Measurements from ENCODE around the gene ASIC4. TPM values are rescaled to one million over a fixed set of nuclear protein-coding genes. Genes with fewer than 3 reads are reported as not detected.

Gene ASIC4
- polyA plus RNA-seq, 3 donors, result not detected

- H3K27me3 ChIP-seq (ENCODE audit: control insufficient read depth in 2 of 2, insufficient read depth in 2 of 2, low read length in 2 of 2), result peaks cover 11 to 19% of the 10 kb centered on the region in 2 donors
- TF ChIP-seq CTCF (IDR thresholded peaks at IDR 0.05), result no peak
- peak overlapping the region in 1 of 7 donors; percentile 30 for H3K27ac Mint-ChIP-seq
These were observed 51.1 kb downstream of the ASIC4 start for GRCh38 chr2:219565130-219566080.

GRCh38 chr2:219566640-219567039 lies 52.4 kb downstream of the ASIC4 start:
- no peak overlapping the region for H3K4me3 Mint-ChIP-seq
- 98% methylated on average over 5 of the region's 11 CpGs for WGBS (ENCODE audit: insufficient coverage)
- no peak overlapping the region for H3K27ac Mint-ChIP-seq

More at GRCh38 chr2:219565130-219566080, 51.1 kb downstream of the ASIC4 start:
- H4K20me1 ChIP-seq (ENCODE audit: insufficient read depth, low read length), result no peaks in the 10 kb centered on the region
- no peak for DNase-seq
- WGBS (ENCODE audit: insufficient coverage), result 94% methylated on average over 19 of the region's 21 CpGs
- no peaks in the 10 kb centered on the region for H3K36me3 ChIP-seq (replicated peaks in 1 of 2; ENCODE audit: control insufficient read depth in 1 of 2, insufficient read depth in 2 of 2, low read length in 2 of 2)
- no peak overlapping the region for H2AFZ ChIP-seq (ENCODE audit: insufficient read depth, low read depth, low read length, poor library complexity, severe bottlenecking)
- intact Hi-C loops (cut with micrococcal nuclease), result no loop called here
- H3K4me2 ChIP-seq (replicated peaks; ENCODE audit: extremely low read depth, low read length, poor library complexity, severe bottlenecking), result no peak overlapping the region
- peaks cover 0 to 4% of the 10 kb centered on the region in 2 donors for H3K4me1 ChIP-seq (ENCODE audit: control insufficient read depth in 1 of 2, insufficient read depth in 2 of 2, low read length in 2 of 2)
- H3K27me3 Mint-ChIP-seq (ENCODE audit: low read depth in 3 of 3), result peaks cover 16 to 26% (median 22%) of the 10 kb centered on the region in 3 donors
- H3K4me3 Mint-ChIP-seq, result no peak overlapping the region
- H3K4me3 ChIP-seq (replicated peaks in 1 of 3; ENCODE audit: low read depth in 2 of 3, low read length in 3 of 3), result no peak overlapping the region
- no peaks in the 10 kb centered on the region for H3K79me2 ChIP-seq (ENCODE audit: insufficient read depth, low read length)
- H3K9me3 Mint-ChIP-seq, result peaks cover 0 to 7% (median 0%) of the 10 kb centered on the region in 7 donors
- no peak overlapping the region for H3K27ac ChIP-seq (ENCODE audit: low read depth in 1 of 2, low read length in 2 of 2)
- peaks cover 0 to 3% of the 10 kb centered on the region in 2 donors for H3K36me3 Mint-ChIP-seq
- peaks cover 2% of the 10 kb centered on the region for H3K4me1 Mint-ChIP-seq
- H3K9ac ChIP-seq (ENCODE audit: insufficient read depth, low read length, poor library complexity, severe bottlenecking), result no peak overlapping the region
- H3K9me3 ChIP-seq (replicated peaks in 1 of 2; ENCODE audit: control insufficient read depth in 1 of 2, insufficient read depth in 1 of 2, low read length in 2 of 2), result no peaks in the 10 kb centered on the region

More at GRCh38 chr2:219566640-219567039, 52.4 kb downstream of the ASIC4 start:
- Histone ChIP-seq H3K27ac (ENCODE audit: low read depth in 1 of 2, low read length in 2 of 2) (no peak overlapping the region), H3K4me1 (ENCODE audit: control insufficient read depth in 1 of 2, insufficient read depth in 2 of 2, low read length in 2 of 2) (peaks cover 0 to 15% of the 10 kb centered on the region in 2 donors), H3K4me2 (replicated peaks; ENCODE audit: extremely low read depth, low read length, poor library complexity, severe bottlenecking) (no peak overlapping the region), H4K20me1 (ENCODE audit: insufficient read depth, low read length) (no peaks in the 10 kb centered on the region), H3K27me3 (ENCODE audit: control insufficient read depth in 2 of 2, insufficient read depth in 2 of 2, low read length in 2 of 2) (peaks cover 15 to 25% of the 10 kb centered on the region in 2 donors), H3K9me3 (replicated peaks in 1 of 2; ENCODE audit: control insufficient read depth in 1 of 2, insufficient read depth in 1 of 2, low read length in 2 of 2) (no peaks in the 10 kb centered on the region), H3K9ac (ENCODE audit: insufficient read depth, low read length, poor library complexity, severe bottlenecking) (no peak overlapping the region), H3K36me3 (replicated peaks in 1 of 2; ENCODE audit: control insufficient read depth in 1 of 2, insufficient read depth in 2 of 2, low read length in 2 of 2) (no peaks in the 10 kb centered on the region), H3K4me3 (replicated peaks in 1 of 3; ENCODE audit: low read depth in 2 of 3, low read length in 3 of 3) (no peak overlapping the region), H2AFZ (ENCODE audit: insufficient read depth, low read depth, low read length, poor library complexity, severe bottlenecking) (no peak overlapping the region), H3K79me2 (ENCODE audit: insufficient read depth, low read length) (no peaks in the 10 kb centered on the region)
- DNase-seq, result no peak
- intact Hi-C loops (cut with micrococcal nuclease), result no loop called here
- no peak for TF ChIP-seq CTCF (IDR thresholded peaks at IDR 0.05)
- H3K4me1 Mint-ChIP-seq, result peaks cover 4% of the 10 kb centered on the region
- peaks cover 0 to 3% of the 10 kb centered on the region in 2 donors for H3K36me3 Mint-ChIP-seq
- peaks cover 0 to 7% (median 0%) of the 10 kb centered on the region in 7 donors for H3K9me3 Mint-ChIP-seq
- peaks cover 19 to 33% (median 32%) of the 10 kb centered on the region in 3 donors for H3K27me3 Mint-ChIP-seq (ENCODE audit: low read depth in 3 of 3)
